Neuronal stem cell (in vitro differentiated cells): ENCODE measurements around the gene HOXB13.

ENCODE experiments used
- DNase-seq: peaks from one replicate; pipeline ENCODE4 v3.0.0-alpha.2; 2013; ENCODE audit warnings: low spot score
- H2AFZ ChIP-seq: one replicate; pipeline ENCODE4 v1.6.1; 2013; ENCODE audit warnings: mild to moderate bottlenecking, low read length, inconsistent platforms
- H2AK5ac ChIP-seq: 2 replicates; pipeline ENCODE4 v1.6.1; 2013; ENCODE audit warnings: low read depth, mild to moderate bottlenecking, inconsistent platforms, low read length, moderate library complexity, mixed read lengths
- H2BK120ac ChIP-seq: 2 replicates; pipeline ENCODE4 v1.6.1; 2013; ENCODE audit warnings: low read depth, mild to moderate bottlenecking, inconsistent platforms, low read length, moderate library complexity, mixed read lengths
- H2BK12ac ChIP-seq: one replicate; pipeline ENCODE4 v1.6.1; 2013; ENCODE audit warnings: low read length, inconsistent platforms
- H2BK15ac ChIP-seq: 2 replicates; pipeline ENCODE4 v1.6.1; 2013; ENCODE audit warnings: mild to moderate bottlenecking, low read length, inconsistent platforms, mixed read lengths
- H2BK5ac ChIP-seq: one replicate; pipeline ENCODE4 v1.6.1; 2013; ENCODE audit warnings: inconsistent platforms, mild to moderate bottlenecking, low read length, moderate library complexity
- H3K14ac ChIP-seq: one replicate; pipeline ENCODE4 v1.6.1; 2013; ENCODE audit warnings: low read length, inconsistent platforms
- H3K18ac ChIP-seq: 2 replicates; pipeline ENCODE4 v1.6.1; 2013; ENCODE audit warnings: low read length, inconsistent platforms
- H3K23ac ChIP-seq: 2 replicates; pipeline ENCODE4 v1.6.1; 2013; ENCODE audit warnings: low read depth, mild to moderate bottlenecking, mixed read lengths, low read length, inconsistent platforms; ENCODE audit not compliant: poor library complexity
- H3K27ac ChIP-seq: replicated peaks from 3 replicates; pipeline ENCODE4 v1.5.1; 2013; ENCODE audit warnings: low read length, inconsistent platforms
- H3K27me3 ChIP-seq, 3 experiments: 2 replicates each; pipeline ENCODE4 v1.6.1; 2013; ENCODE audit warnings: low read length in 3 of 3, mild to moderate bottlenecking in 2 of 3, inconsistent platforms in 1 of 3, low read depth in 1 of 3, mixed read lengths in 1 of 3, moderate library complexity in 1 of 3; ENCODE audit not compliant: control insufficient read depth in 3 of 3, insufficient read depth in 3 of 3
- H3K36me3 ChIP-seq, 2 donors: replicated peaks in 1 of 2; 2 replicates each; pipeline ENCODE4 v1.6.1; 2013; ENCODE audit warnings: low read length in 2 of 2; ENCODE audit not compliant: control insufficient read depth in 2 of 2, insufficient read depth in 2 of 2
- H3K4ac ChIP-seq: 2 replicates; pipeline ENCODE4 v1.6.1; 2013; ENCODE audit warnings: inconsistent platforms, mild to moderate bottlenecking, low read length, moderate library complexity
- H3K4me1 ChIP-seq, 2 donors: 1 replicate in 1 of 2; 2 replicates in 1 of 2; pipeline ENCODE4 v1.6.1; 2013; ENCODE audit warnings: low read length in 2 of 2, low read depth in 1 of 2; ENCODE audit not compliant: control insufficient read depth in 2 of 2, insufficient read depth in 1 of 2
- H3K4me2 ChIP-seq: one replicate; pipeline ENCODE4 v1.6.1; 2013; ENCODE audit warnings: mild to moderate bottlenecking, low read length, inconsistent platforms; ENCODE audit not compliant: insufficient read depth, poor library complexity, severe bottlenecking
- H3K4me3 ChIP-seq, 2 donors: 2 replicates each; pipeline ENCODE4 v1.5.1; 2013; ENCODE audit warnings: low read length in 2 of 2, mild to moderate bottlenecking in 2 of 2, inconsistent platforms in 1 of 2, moderate library complexity in 1 of 2
- H3K79me1 ChIP-seq: one replicate; pipeline ENCODE4 v1.6.1; 2013; ENCODE audit warnings: low read depth, mild to moderate bottlenecking, inconsistent platforms, low read length, moderate library complexity
- H3K9ac ChIP-seq: one replicate; pipeline ENCODE4 v1.6.1; 2013; ENCODE audit warnings: mild to moderate bottlenecking, low read depth, low read length, inconsistent platforms; ENCODE audit not compliant: poor library complexity
- H3K9me3 ChIP-seq, 2 donors: replicated peaks in 1 of 2; 2 replicates each; pipeline versions ENCODE3 to v1.6.1; 2013; ENCODE audit warnings: low read length in 2 of 2, mild to moderate bottlenecking in 2 of 2, inconsistent platforms in 1 of 2, low read depth in 1 of 2, mixed read lengths in 1 of 2, moderate library complexity in 1 of 2; ENCODE audit not compliant: control insufficient read depth in 2 of 2, insufficient read depth in 1 of 2
- H4K8ac ChIP-seq: one replicate; pipeline ENCODE4 v1.6.1; 2013; ENCODE audit warnings: low read depth, mild to moderate bottlenecking, inconsistent platforms, low read length, moderate library complexity
- H4K91ac ChIP-seq: one replicate; pipeline ENCODE4 v1.6.1; 2013; ENCODE audit warnings: low read length, low read depth, mild to moderate bottlenecking, inconsistent platforms; ENCODE audit not compliant: poor library complexity
- WGBS, 2 donors: extraction: QIAGEN DNeasy Blood & Tissue Kit; methylation state at CpG; one replicate each; pipeline ENCODE4 v1.1.7; 2013; ENCODE audit warnings: missing lambda C conversion rate in 2 of 2, mixed read lengths in 1 of 2; ENCODE audit not compliant: insufficient read length in 2 of 2, insufficient replicate concordance in 1 of 2; ENCODE audit errors: extremely low coverage in 2 of 2; 5-methylcytosine and 5-hydroxymethylcytosine counted together

Gene HOXB13

GRCh38 chr17:48727415-48728175, 955 bp downstream of the HOXB13 start:
- no CpG with 5 or more reads among the region's 9 CpGs for WGBS, 2 donors

GRCh38 chr17:48726916-48727286, 1.6 kb downstream of the HOXB13 start:
- no peak overlapping the region for H2AK5ac ChIP-seq
- no peak overlapping the region for H3K4me2 ChIP-seq
- WGBS, 2 donors: no CpG with 5 or more reads among the region's 20 CpGs
- H2BK5ac ChIP-seq: no peak overlapping the region
- peak overlapping the region; percentile 67 for H3K23ac ChIP-seq
- H3K4me3 ChIP-seq: peak overlapping the region in 1 of 2 donors; percentile 2
- no peaks in the 10 kb centered on the region for H3K4me1 ChIP-seq
- H2AFZ ChIP-seq: no peak overlapping the region
- H3K79me1 ChIP-seq: no peaks in the 10 kb centered on the region
- no peak overlapping the region for H2BK15ac ChIP-seq
- no peak for DNase-seq
- H3K27me3 ChIP-seq: peaks cover 69 to 99% (median 96%) of the 10 kb centered on the region in 3 experiments
- no peak overlapping the region for H3K14ac ChIP-seq
- no peak overlapping the region for H3K27ac ChIP-seq
- H3K9ac ChIP-seq: no peak overlapping the region
- no peak overlapping the region for H3K4ac ChIP-seq
- no peak overlapping the region for H4K91ac ChIP-seq
- H3K9me3 ChIP-seq: peaks cover 0 to 11% of the 10 kb centered on the region in 2 donors
- no peak overlapping the region for H2BK120ac ChIP-seq
- H3K36me3 ChIP-seq: no peaks in the 10 kb centered on the region
- no peak overlapping the region for H2BK12ac ChIP-seq
- no peak overlapping the region for H4K8ac ChIP-seq
- H3K18ac ChIP-seq: no peak overlapping the region

More at GRCh38 chr17:48727415-48728175, 955 bp downstream of the HOXB13 start:
- Histone ChIP-seq H2AK5ac (no peak overlapping the region), H3K4me2 (no peak overlapping the region), H3K79me1 (no peaks in the 10 kb centered on the region), H3K4ac (no peak overlapping the region), H2BK12ac (no peak overlapping the region), H3K36me3 (no peaks in the 10 kb centered on the region), H3K14ac (no peak overlapping the region), H4K91ac (no peak overlapping the region), H3K27me3 (peaks cover 64 to 99% (median 96%) of the 10 kb centered on the region in 3 experiments), H3K23ac (no peak overlapping the region), H4K8ac (no peak overlapping the region), H3K4me1 (no peaks in the 10 kb centered on the region), H2BK5ac (no peak overlapping the region), H3K27ac (no peak overlapping the region), H3K9ac (no peak overlapping the region), H2AFZ (peak overlapping the region; percentile 80), H3K9me3 (peaks cover 0 to 7% of the 10 kb centered on the region in 2 donors), H2BK120ac (no peak overlapping the region), H3K4me3 (no peak overlapping the region), H3K18ac (no peak overlapping the region), H2BK15ac (no peak overlapping the region)
- DNase-seq: no peak

- Histone ChIP-seq H3K4me2 (no peak overlapping the region), H3K4me3 (no peak overlapping the region), H2BK15ac (no peak overlapping the region), H3K4me1 (no peaks in the 10 kb centered on the region), H2BK12ac (no peak overlapping the region), H3K18ac (no peak overlapping the region), H3K4ac (no peak overlapping the region), H3K27me3 (peaks cover 70 to 99% (median 97%) of the 10 kb centered on the region in 3 experiments), H3K23ac (peak overlapping the region; percentile 67), H3K36me3 (no peaks in the 10 kb centered on the region), H2BK120ac (no peak overlapping the region), H2AFZ (no peak overlapping the region), H2BK5ac (no peak overlapping the region), H4K8ac (no peak overlapping the region), H2AK5ac (no peak overlapping the region), H3K9ac (no peak overlapping the region), H3K9me3 (peaks cover 0 to 11% of the 10 kb centered on the region in 2 donors), H3K27ac (no peak overlapping the region), H3K79me1 (no peaks in the 10 kb centered on the region), H4K91ac (no peak overlapping the region), H3K14ac (no peak overlapping the region)
- no peak for DNase-seq
- no CpG with 5 or more reads among the region's 20 CpGs for WGBS, 2 donors
Measured at GRCh38 chr17:48726114-48726915, 2.2 kb downstream of the HOXB13 start.
